Measurements from ENCODE around the gene ESYT2.

ESYT2 gene

DNA sequence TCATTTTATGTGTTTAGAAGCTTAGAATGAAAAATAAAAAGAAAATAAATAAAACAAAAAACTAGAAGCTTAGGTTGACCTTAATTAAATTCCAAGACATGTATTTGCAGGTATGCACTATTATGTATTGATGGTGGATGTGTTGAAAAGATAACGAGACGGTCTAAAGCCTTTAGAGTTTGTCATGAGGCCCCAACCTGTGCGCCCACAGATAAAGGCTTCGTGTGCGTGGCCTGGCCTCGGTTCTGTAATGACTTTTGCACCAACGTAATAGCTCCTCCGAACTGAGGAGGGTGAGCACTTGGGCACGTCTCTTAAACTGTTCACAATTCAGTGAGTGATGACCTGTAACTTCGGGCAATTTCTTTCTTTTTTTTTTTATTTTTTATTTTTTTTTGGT lies 81.0 kb downstream of the ESYT2 start:
- H3K27ac Mint-ChIP-seq = no peak overlapping the region

DNA sequence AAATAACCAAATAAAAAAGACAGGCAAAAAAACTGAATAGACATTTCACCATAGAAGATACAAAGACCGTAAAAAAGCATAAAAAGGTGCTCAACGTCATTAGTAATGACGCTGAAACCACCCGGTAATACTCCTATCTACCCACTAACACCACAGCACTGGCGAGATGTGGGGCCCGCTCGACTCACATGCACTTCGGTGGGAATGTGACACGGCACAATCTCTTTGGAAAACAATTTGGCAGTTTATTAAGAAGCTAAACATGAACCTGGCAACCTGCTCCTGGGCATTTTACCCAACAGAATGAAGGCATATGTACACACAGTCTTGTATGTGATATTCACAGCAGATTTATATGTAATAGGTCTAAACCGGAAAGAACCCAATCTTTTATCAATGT lies 81.9 kb downstream of the ESYT2 start:
- Mint-ChIP-seq H3K4me3 (no peak overlapping the region), H3K4me1 (no peaks in the 10 kb centered on the region), H3K36me3 (ENCODE audit: low read depth) (peaks cover 53% of the 10 kb centered on the region), H3K27ac (no peak overlapping the region), H3K27me3 (ENCODE audit: low read depth, poor library complexity) (no peaks in the 10 kb centered on the region), H3K9me3 (no peaks in the 10 kb centered on the region)
- TF ChIP-seq, protein P1, sequence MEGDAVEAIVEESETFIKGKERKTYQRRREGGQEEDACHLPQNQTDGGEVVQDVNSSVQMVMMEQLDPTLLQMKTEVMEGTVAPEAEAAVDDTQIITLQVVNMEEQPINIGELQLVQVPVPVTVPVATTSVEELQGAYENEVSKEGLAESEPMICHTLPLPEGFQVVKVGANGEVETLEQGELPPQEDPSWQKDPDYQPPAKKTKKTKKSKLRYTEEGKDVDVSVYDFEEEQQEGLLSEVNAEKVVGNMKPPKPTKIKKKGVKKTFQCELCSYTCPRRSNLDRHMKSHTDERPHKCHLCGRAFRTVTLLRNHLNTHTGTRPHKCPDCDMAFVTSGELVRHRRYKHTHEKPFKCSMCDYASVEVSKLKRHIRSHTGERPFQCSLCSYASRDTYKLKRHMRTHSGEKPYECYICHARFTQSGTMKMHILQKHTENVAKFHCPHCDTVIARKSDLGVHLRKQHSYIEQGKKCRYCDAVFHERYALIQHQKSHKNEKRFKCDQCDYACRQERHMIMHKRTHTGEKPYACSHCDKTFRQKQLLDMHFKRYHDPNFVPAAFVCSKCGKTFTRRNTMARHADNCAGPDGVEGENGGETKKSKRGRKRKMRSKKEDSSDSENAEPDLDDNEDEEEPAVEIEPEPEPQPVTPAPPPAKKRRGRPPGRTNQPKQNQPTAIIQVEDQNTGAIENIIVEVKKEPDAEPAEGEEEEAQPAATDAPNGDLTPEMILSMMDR (IDR thresholded peaks at IDR 0.05) = no peak
- DNase-seq = no peak

More for the DNA sequence above, 81.0 kb downstream of the ESYT2 start:
- Mint-ChIP-seq H3K27me3 (ENCODE audit: low read depth, poor library complexity) (no peaks in the 10 kb centered on the region), H3K4me1 (no peaks in the 10 kb centered on the region), H3K4me3 (no peak overlapping the region), H3K36me3 (ENCODE audit: low read depth) (peaks cover 44% of the 10 kb centered on the region), H3K9me3 (no peaks in the 10 kb centered on the region)
- no peak for DNase-seq
- TF ChIP-seq, protein P1 (IDR thresholded peaks at IDR 0.05) = no peak

GRCh38 chr7:158746957-158747356 lies 82.4 kb downstream of the ESYT2 start:
- Mint-ChIP-seq H3K4me1 (no peaks in the 10 kb centered on the region), H3K9me3 (no peaks in the 10 kb centered on the region), H3K36me3 (ENCODE audit: low read depth) (peaks cover 57% of the 10 kb centered on the region), H3K4me3 (no peak overlapping the region), H3K27ac (no peak overlapping the region), H3K27me3 (ENCODE audit: low read depth, poor library complexity) (no peaks in the 10 kb centered on the region)
- DNase-seq = no peak
- TF ChIP-seq, protein P1 (IDR thresholded peaks at IDR 0.05) = no peak

DNA sequence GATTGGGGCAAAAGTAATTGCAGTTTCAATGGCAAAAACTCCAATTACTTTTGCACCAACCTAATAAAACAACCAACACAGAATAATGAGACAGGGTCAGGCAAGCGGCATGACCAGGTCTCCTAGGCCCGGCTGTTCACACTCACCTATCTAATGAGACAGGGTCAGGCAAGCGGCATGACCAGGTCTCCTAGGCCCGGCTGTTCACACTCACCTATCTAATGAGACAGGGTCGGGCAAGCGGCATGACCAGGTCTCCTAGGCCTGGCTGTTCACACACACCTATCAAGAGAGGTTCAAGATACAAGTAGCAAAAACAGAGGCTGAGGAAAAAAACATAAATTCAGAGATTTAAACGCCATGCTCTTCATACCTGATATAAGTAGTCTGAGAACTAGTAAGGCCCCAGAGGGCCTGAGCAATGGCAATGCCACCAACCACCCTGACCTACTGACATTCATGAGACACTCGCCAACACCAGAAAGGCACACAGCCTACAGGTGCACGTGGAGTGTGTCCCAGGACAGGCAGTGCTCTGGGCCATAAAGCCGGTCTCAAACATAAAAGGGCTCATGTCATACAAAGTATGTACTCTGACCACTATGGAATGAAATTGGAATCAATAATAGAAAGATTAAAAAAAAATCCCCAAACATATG lies 84.1 kb downstream of the ESYT2 start:
- Mint-ChIP-seq H3K27me3 (ENCODE audit: low read depth, poor library complexity) (no peaks in the 10 kb centered on the region), H3K4me3 (no peak overlapping the region), H3K4me1 (no peaks in the 10 kb centered on the region), H3K9me3 (no peaks in the 10 kb centered on the region), H3K36me3 (ENCODE audit: low read depth) (peaks cover 66% of the 10 kb centered on the region), H3K27ac (no peak overlapping the region)
- DNase-seq = no peak
- TF ChIP-seq, protein P1 (IDR thresholded peaks at IDR 0.05) = no peak

GRCh38 chr7:158744070-158744469 lies 85.2 kb downstream of the ESYT2 start:
- H3K27ac Mint-ChIP-seq = no peak overlapping the region
- H3K36me3 Mint-ChIP-seq (ENCODE audit: low read depth) = peaks cover 64% of the 10 kb centered on the region
- H3K4me1 Mint-ChIP-seq = no peaks in the 10 kb centered on the region
- TF ChIP-seq, protein P1 (IDR thresholded peaks at IDR 0.05) = no peak
- H3K27me3 Mint-ChIP-seq (ENCODE audit: low read depth, poor library complexity) = no peaks in the 10 kb centered on the region
- no peak for DNase-seq
- no peak overlapping the region for H3K4me3 Mint-ChIP-seq
- no peaks in the 10 kb centered on the region for H3K9me3 Mint-ChIP-seq

- peaks cover 71% of the 10 kb centered on the region for H3K36me3 Mint-ChIP-seq (ENCODE audit: low read depth)
- DNase-seq = no peak
- TF ChIP-seq, protein P1 (IDR thresholded peaks at IDR 0.05) = no peak
- no peak overlapping the region for H3K4me3 Mint-ChIP-seq
- no peaks in the 10 kb centered on the region for H3K4me1 Mint-ChIP-seq
- H3K27ac Mint-ChIP-seq = peak overlapping the region; percentile 57
- H3K9me3 Mint-ChIP-seq = no peaks in the 10 kb centered on the region
- no peaks in the 10 kb centered on the region for H3K27me3 Mint-ChIP-seq (ENCODE audit: low read depth, poor library complexity)
These were observed 86.1 kb downstream of the ESYT2 start for GRCh38 chr7:158743219-158743618.

Data from nephron progenitor cell (in vitro differentiated cells).